GM21360 (cell line): ENCODE measurements around the gene VEPH1.

Experiments
- ATAC-seq: cut with Tn5 transposase; IDR thresholded peaks from one replicate; pipeline ENCODE4 v1.9.1; 2021; ENCODE audit warnings: mild to moderate bottlenecking, moderate library complexity; ENCODE audit not compliant: unreplicated experiment

Gene VEPH1

GRCh38 chr3:157526036-157526435 is 22.8 kb upstream of the VEPH1 start:
- no peak for ATAC-seq

DNA sequence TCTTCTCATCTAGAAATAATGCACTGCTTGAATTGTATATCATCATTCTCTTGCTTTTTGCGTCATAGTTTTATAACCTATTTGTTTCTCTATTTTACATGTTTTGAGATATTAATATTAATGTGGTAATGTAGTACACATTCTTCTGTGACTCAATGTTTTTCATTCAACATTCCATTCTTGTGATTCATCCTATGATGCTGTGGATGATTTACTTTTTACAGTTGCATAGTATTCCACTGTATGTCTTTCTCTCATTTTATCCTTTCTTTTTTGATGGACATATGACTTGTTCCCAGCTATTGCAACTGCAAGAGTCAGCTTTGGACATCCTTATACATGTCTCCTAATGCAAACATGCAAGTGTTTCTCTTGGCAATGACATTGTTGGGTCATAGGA is 20.6 kb upstream of the VEPH1 start:
- ATAC-seq, result no peak

GRCh38 chr3:157522648-157523047 is 19.4 kb upstream of the VEPH1 start:
- ATAC-seq, result no peak

- no peak for ATAC-seq
Observed at GRCh38 chr3:157520485-157521150, 17.4 kb upstream of the VEPH1 start.

GRCh38 chr3:157518881-157519280 is 15.7 kb upstream of the VEPH1 start:
- no peak for ATAC-seq

- ATAC-seq, result no peak
Observed at GRCh38 chr3:157516928-157517327, 13.7 kb upstream of the VEPH1 start.

DNA sequence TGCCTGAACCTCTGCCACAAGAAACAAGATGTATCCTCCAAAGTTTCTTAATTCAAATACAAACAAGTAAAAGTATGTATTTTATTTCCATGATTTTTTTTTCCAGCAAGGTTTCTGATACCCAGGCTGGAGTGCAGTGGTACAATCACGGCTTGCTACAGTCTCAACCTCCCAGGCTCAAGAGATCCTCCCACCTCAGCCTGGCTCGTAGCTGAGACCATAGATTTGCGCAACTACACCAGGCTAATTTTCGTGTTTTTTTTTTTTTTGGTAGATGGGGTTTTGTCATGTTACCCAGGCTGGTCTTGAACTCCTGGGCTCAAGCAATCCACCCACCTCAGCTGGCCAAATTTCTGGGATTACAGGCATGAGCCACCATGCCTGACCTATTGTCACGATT is 12.2 kb upstream of the VEPH1 start:
- ATAC-seq, result no peak

DNA sequence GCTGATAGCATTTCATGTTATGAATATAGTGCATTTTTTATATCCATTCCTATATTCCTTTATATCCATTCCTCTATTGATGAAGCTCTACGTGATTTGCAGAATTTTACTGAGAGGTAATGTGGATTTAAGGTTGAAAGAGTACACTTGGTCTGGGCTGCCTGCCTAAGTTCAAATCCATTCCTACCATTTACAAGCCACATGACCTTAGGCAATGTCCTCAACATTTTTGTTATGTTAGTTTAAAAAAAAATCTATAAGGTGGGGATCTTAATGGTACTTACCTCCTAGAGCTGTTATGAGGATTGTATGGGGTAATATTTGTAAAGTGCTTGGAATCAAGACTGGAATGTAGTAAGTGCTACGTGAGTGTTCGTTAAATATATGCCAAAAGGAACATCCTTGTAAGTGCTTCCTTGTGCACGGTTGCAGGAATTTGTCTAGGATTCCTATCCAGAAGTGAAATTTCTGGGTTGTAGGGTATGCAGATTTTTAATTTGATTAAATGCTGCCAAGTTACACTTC is 11.2 kb upstream of the VEPH1 start:
- no peak for ATAC-seq

GRCh38 chr3:157513585-157513984 is 10.4 kb upstream of the VEPH1 start:
- ATAC-seq, result no peak

DNA sequence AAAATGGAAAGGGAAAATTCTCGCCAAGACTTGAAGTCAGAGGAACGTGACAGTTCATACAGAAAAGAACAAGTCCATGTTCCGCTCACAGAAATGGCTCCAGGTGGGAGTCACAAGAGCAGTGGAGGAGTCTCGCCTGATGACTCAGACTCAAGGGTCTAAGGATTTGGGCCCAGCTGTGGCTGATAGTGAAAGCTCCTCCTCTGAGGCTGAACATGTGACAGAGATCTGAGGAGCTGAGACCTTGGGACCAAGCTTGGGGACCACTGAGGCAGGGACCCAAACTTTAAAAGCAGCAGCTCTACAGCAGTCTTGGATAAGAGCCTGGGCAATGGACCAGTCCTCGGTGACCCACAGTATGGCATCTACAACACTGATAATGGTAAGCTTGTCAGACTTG is 9.3 kb upstream of the VEPH1 start:
- no peak for ATAC-seq

GRCh38 chr3:157508461-157508860 is 5.2 kb upstream of the VEPH1 start:
- no peak for ATAC-seq

- ATAC-seq, result no peak
Observed at GRCh38 chr3:157501863-157502262, 1.4 kb downstream of the VEPH1 start.

DNA sequence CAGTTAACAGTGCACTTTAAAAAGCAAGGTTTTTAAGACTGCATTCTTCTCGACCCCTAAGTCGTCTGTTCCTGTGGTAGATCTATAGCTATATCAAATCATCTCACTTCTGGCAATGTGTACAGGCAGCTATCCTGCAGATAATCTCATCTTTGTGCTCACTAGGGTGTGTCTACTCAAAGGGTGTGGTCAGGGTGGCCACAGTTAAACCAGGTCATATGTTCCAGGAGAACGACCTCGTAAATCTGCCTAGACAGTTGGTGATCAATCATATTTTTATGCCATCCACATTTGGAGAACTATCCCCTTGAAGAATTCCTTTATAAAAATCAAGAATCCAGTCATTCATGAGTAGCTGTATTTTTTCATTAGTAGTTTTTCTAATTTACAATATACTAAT is 3.0 kb downstream of the VEPH1 start:
- no peak for ATAC-seq

- ATAC-seq, result no peak
Observed at GRCh38 chr3:157499342-157499963, 3.8 kb downstream of the VEPH1 start.

- no peak for ATAC-seq
Observed at GRCh38 chr3:157498371-157498770, 4.8 kb downstream of the VEPH1 start.

DNA sequence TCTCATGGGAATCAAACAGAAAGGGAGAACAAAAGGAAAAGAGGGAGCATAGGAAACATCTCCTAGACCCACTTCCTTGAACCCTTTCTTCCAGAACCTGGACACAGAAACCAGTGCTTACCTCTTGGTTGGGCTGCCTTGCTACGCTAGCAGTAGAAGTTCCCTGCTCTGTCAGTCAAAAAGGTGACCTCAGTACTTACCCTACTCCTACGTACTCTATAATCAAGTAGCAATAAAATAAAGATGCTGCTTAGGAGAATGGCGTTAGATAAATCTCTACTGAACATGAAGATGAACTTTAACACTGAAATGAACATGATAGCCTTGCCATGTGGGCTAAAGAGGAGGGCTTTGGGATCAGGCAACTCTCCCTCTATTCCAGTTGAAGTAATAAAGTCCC is 7.4 kb downstream of the VEPH1 start:
- no peak for ATAC-seq

- no peak for ATAC-seq
Observed at GRCh38 chr3:157494581-157495281, 8.5 kb downstream of the VEPH1 start.

- ATAC-seq, result no peak
Observed at GRCh38 chr3:157493627-157494550, 9.3 kb downstream of the VEPH1 start.

GRCh38 chr3:157491136-157491535 is 12.1 kb downstream of the VEPH1 start:
- no peak for ATAC-seq

DNA sequence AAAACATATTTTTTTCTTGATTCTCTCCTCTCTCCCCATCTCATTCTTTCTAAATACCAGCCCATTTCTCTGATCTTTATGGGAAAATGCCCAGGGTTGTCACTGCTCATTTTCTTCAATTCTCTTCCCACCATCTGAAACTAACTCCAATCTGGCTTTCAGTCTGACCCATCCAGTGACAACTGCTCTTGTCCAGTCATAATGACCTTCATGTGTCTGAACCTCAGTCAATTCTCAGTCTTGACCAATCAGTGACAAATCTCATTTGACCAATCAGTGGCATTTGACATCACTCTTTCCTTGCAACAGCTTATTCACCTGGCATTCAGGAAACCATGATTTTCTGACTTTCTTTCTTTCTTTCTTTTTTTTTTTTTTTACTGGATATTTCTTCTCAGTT is 15.1 kb downstream of the VEPH1 start:
- no peak for ATAC-seq

DNA sequence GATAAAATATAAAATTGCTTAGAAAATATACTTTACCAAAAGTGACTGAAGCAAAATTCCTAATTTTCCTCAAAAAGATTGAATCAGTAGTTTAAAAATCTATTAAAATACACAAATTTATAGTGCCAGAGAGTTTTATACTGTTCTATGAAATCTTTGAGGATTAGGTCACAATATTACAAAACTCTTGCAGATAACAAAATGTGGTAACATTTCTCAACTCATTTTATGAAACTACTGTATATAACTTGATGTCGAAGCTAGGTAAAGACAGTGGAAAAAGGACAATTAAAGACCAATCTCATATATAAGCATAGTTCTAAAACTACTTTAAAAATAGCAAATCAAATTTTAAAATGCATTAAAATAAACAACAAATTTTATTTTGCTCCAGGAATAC is 15.9 kb downstream of the VEPH1 start:
- ATAC-seq, result no peak
